Testis (tissue), 3 donors: ENCODE data around the gene SYNE1. TPM values are rescaled to one million over a fixed set of nuclear protein-coding genes. Genes with fewer than 3 reads are reported as not detected.
A peak's percentile ranks its signal among the peaks of the same experiment; 100 is the strongest.

Experiments
- DNase-seq: peaks from one replicate; pipeline ENCODE4 v3.0.0-alpha.2; 2019
- H3K27ac ChIP-seq, 2 donors: fragments of 200-600 bp; sonication (generic); one replicate each; pipeline ENCODE4 v1.5.1; 2019
- H3K27me3 ChIP-seq: fragments of 200-600 bp; sonication (generic); one replicate; pipeline ENCODE4 v1.5.1; 2019
- H3K36me3 ChIP-seq: fragments of 200-600 bp; sonication (generic); one replicate; pipeline ENCODE4 v1.5.1; 2017; ENCODE audit warnings: low read depth; ENCODE audit errors: missing control alignments
- H3K4me1 ChIP-seq: fragments of 200-600 bp; sonication (generic); one replicate; pipeline ENCODE4 v1.5.1; 2019
- H3K4me3 ChIP-seq, 2 donors: fragments of 200-600 bp; sonication (generic); one replicate each; pipeline ENCODE4 v1.5.1; 2017 to 2019
- H3K9me3 ChIP-seq: fragments of 200-600 bp; sonication (generic); one replicate; pipeline ENCODE4 v1.5.1; 2017
- CTCF ChIP-seq, 3 experiments: fragments of 450-650 bp in 2 of 3; fragments of 200-600 bp in 1 of 3; sonication (generic) in 1 of 3; IDR thresholded peaks; one replicate each; pipeline ENCODE4 v1.5.1; 2016 to 2019; ENCODE audit warnings: antibody characterized with exemption in 3 of 3, mild to moderate bottlenecking in 2 of 3, moderate library complexity in 1 of 3
- POLR2A ChIP-seq: fragments of 450-650 bp; IDR thresholded peaks from one replicate; pipeline ENCODE4 v1.6.1; 2017; ENCODE audit warnings: antibody characterized with exemption, mild to moderate bottlenecking, moderate library complexity
- WGBS, 2 donors: methylation state at CpG; one replicate each; pipeline ENCODE4 v1.1.5; 2018; 5-methylcytosine and 5-hydroxymethylcytosine counted together
- intact Hi-C: fragments of 100-400 bp; cut with DNase I; formaldehyde crosslinking; loops from one replicate; pipeline ENCODE4 v1.15.1; 2023; ENCODE audit warnings: low total_unique reads
- polyA plus RNA-seq: library from polyadenylated mRNA; stranded (reverse); fragments of 350-450 nt; fragmentation: Illumina TruSeq; extraction: RNeasy Lipid Tissue Mini Kit (QIAGEN cat#74804); gene quantifications from one replicate; pipeline ENCODE4 v1.2.3, GENCODE V29; 2014; ENCODE audit warnings: low read depth, low replicate concordance; ENCODE audit not compliant: insufficient read depth
- total RNA-seq, 2 donors: library from RNA; depleted of rRNA; stranded (reverse); fragments of >200 nt; gene quantifications; one replicate each; pipeline ENCODE4 v1.2.3, GENCODE V29; 2016

SYNE1 gene
- total and polyA plus RNA-seq, 3 donors from 2014 or later, result 57.2 to 255 (median 228) TPM

- 29 to 45% methylated on average over 9 of the region's 9 CpGs for WGBS, 2 donors
- TF ChIP-seq POLR2A (no peak), CTCF (IDR thresholded peaks at IDR 0.05) (no peak)
- Histone ChIP-seq H3K27ac (peak overlapping the region; percentile 47 to 70), H3K36me3 (no peaks in the 10 kb centered on the region), H3K4me1 (no peaks in the 10 kb centered on the region), H3K27me3 (no peaks in the 10 kb centered on the region), H3K9me3 (no peaks in the 10 kb centered on the region), H3K4me3 (no peak overlapping the region)
- intact Hi-C loops, result loop anchor here (10.0 kb wide), 1 partner anchor 365 kb away; no protein-coding TSS in a partner anchor
- no peak for DNase-seq
These were observed 507.4 kb downstream of the SYNE1 start for GRCh38 chr6:152129691-152130151.

- TF ChIP-seq CTCF (IDR thresholded peaks at IDR 0.05), result no peak
- TF ChIP-seq POLR2A, result no peak
- WGBS, 2 donors, result 92 to 93% methylated on average over 8 of the region's 8 CpGs
- intact Hi-C loops, result no loop called here
These were observed 509.6 kb downstream of the SYNE1 start for GRCh38 chr6:152127432-152128165.

GRCh38 chr6:152124429-152125074 is 512.6 kb downstream of the SYNE1 start:
- no peaks in the 10 kb centered on the region for H3K9me3 ChIP-seq
- TF ChIP-seq POLR2A (no peak), CTCF (IDR thresholded peaks at IDR 0.05) (peak; percentile 68 to 79 (median 71))
- no peak overlapping the region for H3K27ac ChIP-seq
- no peak overlapping the region for H3K4me3 ChIP-seq
- WGBS, 2 donors, result 62 to 68% methylated on average over 3 of the region's 3 CpGs
- no peaks in the 10 kb centered on the region for H3K27me3 ChIP-seq
- peaks cover 5% of the 10 kb centered on the region for H3K4me1 ChIP-seq
- intact Hi-C loops, result no loop called here
- DNase-seq, result no peak
- H3K36me3 ChIP-seq, result no peaks in the 10 kb centered on the region

More at GRCh38 chr6:152127432-152128165, 509.6 kb downstream of the SYNE1 start:
- Histone ChIP-seq H3K27ac (no peak overlapping the region), H3K4me1 (no peaks in the 10 kb centered on the region), H3K9me3 (no peaks in the 10 kb centered on the region), H3K27me3 (no peaks in the 10 kb centered on the region), H3K36me3 (no peaks in the 10 kb centered on the region), H3K4me3 (no peak overlapping the region)
- no peak for DNase-seq

- no peak overlapping the region for H3K27ac ChIP-seq
- TF ChIP-seq CTCF (IDR thresholded peaks at IDR 0.05), result no peak
- TF ChIP-seq POLR2A, result no peak
- no peaks in the 10 kb centered on the region for H3K9me3 ChIP-seq
- intact Hi-C loops, result no loop called here
- H3K4me1 ChIP-seq, result peaks cover 5% of the 10 kb centered on the region
- no peaks in the 10 kb centered on the region for H3K27me3 ChIP-seq
- H3K36me3 ChIP-seq, result no peaks in the 10 kb centered on the region
- WGBS, 2 donors, result 91 to 92% methylated on average over 3 of the region's 3 CpGs
- no peak overlapping the region for H3K4me3 ChIP-seq
- no peak for DNase-seq
These were observed 514.1 kb downstream of the SYNE1 start for GRCh38 chr6:152123076-152123475.
